HL-60/S4 treated with phorbol 12-myristate 13-acetate at 8.2 ng/mL for 4 days and 3 days (cell line): Measurements from ENCODE around the gene HEG1.

Source experiments
- in situ Hi-C: fragments of 300-500 bp; cut with MboI; formaldehyde crosslinking; loops from 2 replicates; pipeline ENCODE4 v1.15.0; 2022; ENCODE audit warnings: low sequenced_read_pairs

The HEG1 gene

DNA sequence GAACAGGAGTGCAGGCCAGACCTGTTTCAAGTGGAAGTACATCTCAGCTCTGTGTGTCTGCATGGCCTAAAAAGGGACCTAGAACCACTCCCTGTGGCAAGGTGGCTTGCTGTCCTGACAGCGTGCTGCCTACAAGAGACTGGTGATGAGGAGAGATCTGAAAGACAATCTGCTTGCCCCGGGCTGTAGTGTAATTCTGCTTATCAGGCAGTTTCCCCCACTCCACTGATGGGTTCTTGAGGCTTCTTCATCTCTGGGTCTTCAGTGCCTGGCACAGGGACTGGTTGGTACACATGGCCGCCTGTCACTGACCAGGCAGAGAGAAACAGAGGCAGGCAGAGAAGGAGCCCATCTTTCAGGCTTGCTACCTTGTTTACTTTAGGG lies 57.6 kb downstream of the HEG1 start:
- in situ Hi-C loops: loop anchor here (25.0 kb wide), 1 partner anchor 439 kb away; no protein-coding TSS in a partner anchor

DNA sequence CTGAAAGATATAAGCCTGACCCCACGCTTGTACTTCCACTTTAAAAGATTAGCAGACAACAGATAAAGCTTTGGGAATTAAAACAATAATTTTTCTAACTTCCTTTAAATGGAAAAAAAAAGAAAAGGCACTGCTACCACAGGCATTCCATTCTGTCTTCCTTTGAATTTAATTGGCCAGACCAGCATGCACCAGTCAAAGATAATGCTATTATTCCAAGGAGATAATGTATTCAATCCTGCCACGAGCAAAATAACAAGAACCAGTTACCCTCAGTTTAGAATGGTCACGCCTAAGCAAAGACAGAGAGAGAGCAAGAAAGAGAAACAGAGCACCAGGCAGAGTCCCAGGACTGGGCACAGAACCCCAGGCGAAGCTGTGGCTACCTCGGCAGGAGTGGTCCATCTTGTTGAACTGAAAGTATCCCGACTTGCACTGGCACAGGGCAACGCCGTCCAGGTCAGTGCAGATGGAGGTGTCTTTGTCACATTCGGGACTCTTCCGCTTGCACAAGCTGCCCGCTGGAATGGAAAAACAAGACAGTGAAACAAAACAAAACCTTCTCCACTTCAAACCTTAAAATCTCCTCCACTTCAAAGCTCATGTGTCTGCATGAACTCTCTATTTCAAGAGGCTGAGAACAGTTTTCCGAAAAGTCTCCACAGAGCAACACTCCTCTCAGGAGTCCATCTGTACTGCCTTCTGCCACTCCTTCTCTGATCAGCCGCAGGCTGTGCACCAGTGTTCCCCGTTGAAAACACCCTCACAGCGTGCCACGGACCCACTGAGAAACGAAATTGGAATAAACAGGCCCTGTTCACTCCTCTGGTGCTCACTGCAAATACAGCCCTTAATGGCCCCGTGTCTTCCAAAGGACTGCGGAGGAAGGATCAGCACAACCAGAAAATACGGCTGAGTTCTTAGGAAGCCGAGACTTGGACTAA lies 58.2 kb downstream of the HEG1 start:
- in situ Hi-C loops: loop anchor here (25.0 kb wide), 1 partner anchor 440 kb away; no protein-coding TSS in a partner anchor

DNA sequence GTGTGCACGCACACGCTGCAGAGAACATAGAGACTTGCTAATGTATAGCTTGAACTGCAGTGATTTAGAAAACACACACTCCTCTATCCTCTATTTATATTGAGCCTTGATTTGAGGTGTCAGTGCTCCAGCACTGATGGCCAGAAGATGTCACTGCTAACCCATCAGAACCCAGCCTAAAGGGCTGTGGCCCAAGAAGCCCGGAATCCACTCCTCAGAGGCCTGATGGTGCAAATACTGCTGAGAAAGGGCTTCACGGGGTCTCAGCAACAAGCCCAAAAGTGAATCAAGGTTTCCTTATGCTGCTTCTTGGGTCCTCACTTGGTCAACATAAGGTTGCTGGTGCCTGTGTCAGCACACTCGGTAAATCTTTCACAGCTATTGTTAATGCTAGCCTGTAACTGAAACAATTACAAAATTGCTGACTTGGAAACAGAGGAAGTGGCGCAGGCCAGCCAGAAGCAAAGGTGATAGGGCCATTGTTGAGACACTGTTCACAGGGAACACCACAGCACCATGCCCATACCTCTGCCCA lies 60.3 kb downstream of the HEG1 start:
- in situ Hi-C loops: loop anchor here (25.0 kb wide), 1 partner anchor 442 kb away; no protein-coding TSS in a partner anchor

DNA sequence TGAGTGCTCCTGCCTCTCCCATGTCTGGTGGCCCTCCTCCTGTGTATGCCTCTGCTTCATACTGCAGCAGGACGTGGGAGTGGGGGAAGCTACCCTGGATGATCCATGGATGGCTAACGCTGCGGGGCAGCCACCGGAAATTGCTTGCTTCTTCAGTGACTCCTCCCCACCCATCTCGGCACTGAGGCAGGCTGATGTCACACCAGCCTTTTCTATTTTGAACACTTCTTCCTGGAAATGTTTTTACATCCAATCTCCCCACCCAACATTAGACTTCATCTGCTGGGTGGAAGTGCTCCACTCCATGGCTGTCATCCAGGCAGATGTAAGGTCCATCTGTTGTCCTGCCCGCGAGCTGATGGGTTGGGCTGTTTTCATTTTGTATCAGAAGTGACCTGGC lies 62.3 kb downstream of the HEG1 start:
- in situ Hi-C loops: loop anchor here (25.0 kb wide), 1 partner anchor 444 kb away; no protein-coding TSS in a partner anchor

DNA sequence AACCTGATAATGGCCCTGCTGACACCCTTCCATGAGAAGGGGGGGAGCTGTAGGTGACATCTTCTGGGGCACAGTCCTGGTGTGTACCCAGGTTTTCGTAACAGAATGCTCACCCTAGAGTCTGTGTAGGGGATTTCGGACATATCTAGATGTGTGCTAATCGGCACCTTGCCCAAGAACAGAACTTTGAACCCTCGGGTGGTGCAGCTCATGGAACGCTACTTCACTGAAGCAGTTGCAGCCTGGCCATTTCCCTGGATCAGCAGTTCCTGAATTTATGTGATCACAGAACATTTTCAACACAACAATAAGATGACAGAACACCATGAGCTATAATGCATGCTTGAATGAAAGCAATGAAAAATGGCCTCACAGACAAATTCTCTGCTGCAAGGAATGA lies 63.8 kb downstream of the HEG1 start:
- in situ Hi-C loops: loop anchor here (25.0 kb wide), 1 partner anchor 445 kb away; no protein-coding TSS in a partner anchor

DNA sequence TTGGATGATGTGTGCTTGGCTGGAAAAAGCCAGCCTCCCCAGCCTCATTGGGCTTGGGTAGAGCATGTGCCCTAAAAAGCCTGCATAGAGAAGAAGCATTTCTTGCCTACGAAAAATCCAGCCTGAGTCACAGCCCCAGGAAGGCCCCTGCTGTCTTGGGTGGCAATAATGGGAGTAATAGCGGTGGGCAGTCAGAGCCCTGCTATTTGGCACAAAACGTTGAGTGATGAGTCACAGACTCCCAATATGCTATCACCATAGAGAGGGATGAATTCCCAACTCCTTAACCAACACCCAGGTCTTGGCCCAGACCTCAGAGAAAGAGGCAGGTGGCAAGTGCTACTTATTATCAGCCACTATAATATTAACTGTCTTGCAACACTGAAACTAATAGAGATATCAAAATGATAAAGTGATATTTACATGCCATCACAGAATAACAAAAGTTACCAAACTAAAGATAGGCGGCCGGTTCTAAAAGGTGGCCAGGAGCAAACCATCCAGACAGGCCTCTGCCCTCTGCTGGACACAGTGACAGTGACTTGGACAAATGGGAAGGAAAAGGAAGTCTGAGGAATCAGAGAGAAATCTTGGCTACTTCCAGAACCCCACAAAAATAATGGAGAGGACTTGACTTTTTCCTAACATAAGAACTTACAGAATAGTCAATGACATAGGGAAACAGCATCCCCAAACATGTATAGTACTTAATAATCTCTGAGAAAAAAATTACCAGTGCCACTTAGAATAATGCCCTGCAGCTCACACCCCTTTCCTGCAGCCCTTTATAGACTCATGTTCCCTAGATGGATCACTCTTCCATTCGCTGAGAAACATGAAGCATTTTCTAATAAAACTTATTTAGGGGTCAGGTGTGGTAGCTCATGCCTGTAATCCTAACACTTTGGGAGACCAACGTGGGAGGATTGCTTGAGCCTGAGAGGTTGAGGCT lies 69.3 kb downstream of the HEG1 start:
- in situ Hi-C loops: loop anchor here (25.0 kb wide), 1 partner anchor 451 kb away; no protein-coding TSS in a partner anchor

DNA sequence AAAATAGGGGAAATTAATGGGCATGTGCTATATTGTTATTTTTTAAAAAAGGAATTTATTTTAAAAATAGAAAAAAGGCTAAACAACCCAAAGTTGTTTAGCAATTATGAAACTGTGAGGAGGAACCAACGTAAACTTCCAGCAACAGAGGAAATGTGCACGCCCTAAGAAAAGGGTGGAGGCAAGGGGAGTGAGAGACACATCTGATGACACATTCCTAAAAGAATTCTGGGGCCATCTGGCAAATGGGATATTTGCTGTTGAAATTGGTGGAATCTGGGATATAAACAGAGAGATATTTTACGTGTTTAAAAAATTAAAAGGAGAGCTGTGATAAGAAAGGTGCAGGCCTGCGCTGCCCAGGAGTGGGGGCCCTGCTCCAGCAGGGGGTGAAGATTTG lies 70.4 kb downstream of the HEG1 start:
- in situ Hi-C loops: loop anchor here (25.0 kb wide), 1 partner anchor 452 kb away; no protein-coding TSS in a partner anchor

DNA sequence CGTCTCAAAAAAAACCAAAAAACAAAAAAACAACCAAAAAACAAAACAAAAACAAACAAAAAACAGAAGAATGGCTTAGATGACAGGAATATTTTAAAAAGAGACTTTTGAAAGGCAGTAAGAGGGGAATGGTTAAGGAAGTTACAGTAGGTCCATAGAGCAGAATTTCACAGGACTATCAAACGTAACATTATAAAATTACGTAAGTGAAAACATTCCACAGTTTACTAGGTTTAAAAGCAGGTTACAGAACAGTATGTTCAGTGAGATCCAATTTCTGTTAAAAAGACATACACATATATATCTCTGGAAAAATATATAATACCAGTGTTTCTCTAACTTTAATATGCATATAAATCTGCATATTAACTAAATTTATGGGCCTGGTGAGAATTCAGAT lies 71.0 kb downstream of the HEG1 start:
- in situ Hi-C loops: loop anchor here (25.0 kb wide), 1 partner anchor 453 kb away; no protein-coding TSS in a partner anchor

DNA sequence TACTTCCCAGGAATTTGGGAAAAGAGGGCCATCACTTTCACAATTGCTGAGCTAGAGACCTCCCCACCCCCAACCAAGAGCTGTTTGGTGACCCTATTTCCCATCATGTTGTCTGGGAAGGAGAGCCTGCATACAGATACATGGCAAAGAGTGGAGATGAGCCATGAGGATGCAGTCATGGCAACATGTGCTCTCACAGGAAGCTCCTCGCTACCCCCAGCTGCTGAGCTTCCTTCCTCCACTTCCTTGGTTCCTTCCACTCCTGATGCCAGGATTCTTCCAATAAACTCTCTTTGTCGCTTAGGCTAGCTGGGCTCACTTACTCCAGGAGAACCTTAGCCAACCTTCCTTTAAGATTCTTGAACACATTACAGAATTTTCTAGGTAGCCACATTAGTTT lies 72.9 kb downstream of the HEG1 start:
- in situ Hi-C loops: loop anchor here (25.0 kb wide), 1 partner anchor 454 kb away; no protein-coding TSS in a partner anchor

DNA sequence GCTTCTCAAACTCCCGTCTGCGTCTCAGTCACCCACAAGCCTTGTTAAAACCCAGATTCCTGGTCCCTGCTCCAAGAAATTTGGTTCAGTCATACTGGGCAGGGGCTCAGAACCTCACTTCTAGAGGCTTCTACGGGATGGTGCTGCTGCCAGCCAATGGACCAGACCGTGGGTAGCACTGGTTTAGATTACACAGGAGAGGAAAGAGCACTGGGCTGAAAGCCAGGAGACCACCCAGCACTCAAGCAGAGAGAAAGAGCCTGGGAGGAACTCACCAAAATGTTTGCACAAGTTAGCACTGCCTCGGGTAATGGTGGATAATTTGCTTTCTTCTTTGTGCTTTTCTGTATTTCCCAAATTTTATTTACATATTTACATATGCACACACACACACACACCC lies 74.3 kb downstream of the HEG1 start:
- in situ Hi-C loops: loop anchor here (25.0 kb wide), 1 partner anchor 456 kb away; no protein-coding TSS in a partner anchor

DNA sequence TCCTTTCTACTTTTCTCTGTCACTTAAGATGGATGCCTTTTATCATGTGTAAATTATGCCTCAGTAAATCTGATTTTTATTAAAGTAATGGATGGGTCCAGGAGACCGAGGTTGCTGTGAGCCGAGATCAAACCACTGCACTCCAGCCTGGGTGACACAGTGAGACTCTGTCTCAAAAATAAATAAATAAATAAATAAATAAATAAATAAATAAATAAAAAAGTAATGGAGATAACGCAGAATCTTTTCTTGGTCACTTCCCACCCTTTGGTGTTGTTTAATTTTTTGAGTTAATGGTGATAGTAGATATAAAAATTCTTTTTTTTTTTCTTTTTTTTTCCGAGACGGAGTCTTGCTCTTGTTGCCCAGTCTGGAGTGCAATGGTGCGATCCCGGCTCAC lies 77.2 kb downstream of the HEG1 start:
- in situ Hi-C loops: loop anchor here (25.0 kb wide), 1 partner anchor 459 kb away; no protein-coding TSS in a partner anchor

DNA sequence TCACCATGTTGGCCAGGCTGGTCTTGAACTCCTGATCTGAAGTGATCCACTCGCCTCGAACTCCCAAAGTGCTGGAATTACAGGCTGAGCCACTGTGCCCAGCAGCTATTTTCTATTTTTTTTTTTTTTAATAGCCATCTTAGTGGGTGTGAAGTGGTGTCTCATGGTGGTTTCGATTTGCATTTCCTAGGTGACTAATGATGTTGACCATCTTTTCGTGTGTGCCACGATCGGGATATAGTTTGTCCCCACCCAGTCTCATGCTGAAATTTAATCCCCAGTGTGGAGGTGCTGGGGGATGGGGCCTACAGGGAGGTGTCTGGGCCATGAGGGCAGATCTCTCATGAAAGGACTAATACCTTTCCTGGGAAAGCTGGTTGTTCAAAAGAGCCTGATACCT lies 79.4 kb downstream of the HEG1 start:
- in situ Hi-C loops: loop anchor here (25.0 kb wide), 1 partner anchor 461 kb away; no protein-coding TSS in a partner anchor

DNA sequence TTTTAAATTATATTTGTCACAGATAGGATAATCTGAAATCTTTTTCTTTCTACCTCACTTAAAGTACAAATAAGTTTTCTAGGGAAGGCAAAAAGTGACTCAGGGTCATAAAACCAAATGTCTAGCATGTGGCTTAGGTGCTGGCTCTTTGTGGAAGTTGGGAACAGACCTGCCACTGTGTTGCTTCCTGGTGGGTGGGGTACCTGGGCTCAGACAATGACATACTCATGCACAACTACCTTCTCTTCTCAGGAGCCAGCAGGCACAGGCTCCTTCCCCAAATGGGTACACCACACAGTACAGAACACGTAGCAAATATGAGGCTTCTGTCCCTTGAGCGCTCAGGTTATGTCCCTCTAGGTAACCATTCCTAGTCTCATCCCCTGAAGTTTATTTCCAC lies 81.1 kb downstream of the HEG1 start:
- in situ Hi-C loops: loop anchor here (25.0 kb wide), 1 partner anchor 463 kb away; no protein-coding TSS in a partner anchor

DNA sequence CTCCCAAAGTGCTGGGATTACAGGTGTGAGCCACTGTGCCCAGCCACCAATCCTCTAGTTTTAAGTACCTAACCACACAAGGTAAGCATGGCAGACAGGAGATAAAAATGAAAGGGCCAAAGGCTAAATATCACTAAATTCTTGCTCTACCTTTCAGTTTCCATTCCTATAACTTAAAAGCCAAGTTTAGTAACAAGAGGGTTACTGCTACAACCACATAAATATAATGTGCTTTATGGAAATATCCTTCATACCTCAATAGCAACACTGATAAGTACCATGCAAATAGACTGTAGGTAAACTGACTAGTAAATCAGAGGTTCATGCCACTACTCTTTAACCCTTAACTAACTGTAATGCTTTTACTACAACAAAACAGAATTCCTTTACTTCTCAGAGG lies 82.5 kb downstream of the HEG1 start:
- in situ Hi-C loops: no loop called here

DNA sequence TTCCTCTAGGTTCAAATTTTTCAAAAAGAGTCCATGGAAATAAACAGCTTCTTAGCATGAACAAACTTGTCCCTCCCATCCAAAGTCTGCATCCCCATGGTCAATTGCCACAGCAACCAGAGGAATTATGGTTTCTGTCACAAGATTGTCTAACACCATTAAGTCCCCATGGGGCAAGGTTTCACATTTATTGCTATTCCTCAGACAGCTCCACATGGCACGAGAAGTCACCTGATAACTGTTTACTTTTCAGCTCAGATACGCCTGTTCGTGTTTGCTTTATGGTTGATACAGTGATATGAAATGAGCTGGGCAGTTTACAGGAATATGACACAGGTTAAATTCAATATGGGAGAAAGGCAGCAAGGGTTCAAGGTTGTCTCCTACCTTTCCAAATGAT lies 83.3 kb downstream of the HEG1 start:
- in situ Hi-C loops: no loop called here

DNA sequence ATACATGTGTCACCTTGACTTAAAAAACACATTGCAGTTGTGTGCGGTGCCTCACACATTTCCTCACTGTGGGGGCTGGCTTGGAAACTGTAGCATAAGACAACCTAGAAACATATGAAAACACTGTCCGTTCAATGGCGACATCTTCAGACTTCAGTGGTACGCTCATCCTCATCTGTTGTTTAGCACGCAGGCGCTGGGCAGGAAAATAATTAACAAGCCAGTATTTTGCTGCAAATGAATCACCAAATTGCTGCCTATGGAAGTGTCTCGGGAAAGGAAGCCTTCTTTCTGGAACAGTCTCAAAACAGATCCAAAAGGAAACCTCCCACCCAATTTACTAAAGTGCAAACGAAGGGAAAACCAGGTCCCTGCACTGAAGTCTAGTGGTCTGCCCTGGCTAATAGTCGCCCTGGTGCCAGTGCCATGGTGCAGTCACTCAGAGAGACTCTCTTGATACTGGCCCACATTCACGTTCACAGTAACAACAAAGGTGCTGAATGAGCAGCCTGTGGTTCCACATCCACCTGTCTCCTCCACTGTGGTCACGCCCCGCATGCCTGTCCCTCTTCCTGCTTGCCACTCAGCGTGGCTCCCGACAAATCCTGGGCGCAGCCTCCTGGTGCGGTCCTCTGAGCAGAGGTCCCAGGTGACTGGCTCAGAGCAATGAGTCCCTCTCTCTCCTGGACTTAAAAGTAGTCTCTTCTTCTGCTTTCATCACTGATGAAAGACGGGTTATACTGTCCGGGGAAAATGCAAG lies 85.7 kb downstream of the HEG1 start:
- in situ Hi-C loops: no loop called here

DNA sequence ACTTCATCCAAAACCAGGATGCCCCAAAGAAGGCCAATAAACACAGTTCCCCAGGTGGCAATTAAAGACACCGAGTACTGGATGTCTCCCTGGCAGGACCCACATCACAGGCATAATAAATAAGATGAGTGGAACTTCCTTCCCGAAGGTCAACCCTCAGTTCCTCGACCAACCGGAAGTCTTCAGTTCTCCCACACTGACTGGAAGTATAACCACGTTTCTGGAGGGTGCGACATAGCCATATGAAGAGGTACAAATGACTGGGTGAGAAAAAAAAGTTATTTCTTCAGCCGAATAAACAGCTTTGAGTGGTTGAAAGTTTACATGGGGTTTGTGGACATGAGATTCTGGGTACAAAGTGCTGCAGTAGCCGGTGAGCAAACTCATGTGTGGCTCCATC lies 86.6 kb downstream of the HEG1 start:
- in situ Hi-C loops: no loop called here

DNA sequence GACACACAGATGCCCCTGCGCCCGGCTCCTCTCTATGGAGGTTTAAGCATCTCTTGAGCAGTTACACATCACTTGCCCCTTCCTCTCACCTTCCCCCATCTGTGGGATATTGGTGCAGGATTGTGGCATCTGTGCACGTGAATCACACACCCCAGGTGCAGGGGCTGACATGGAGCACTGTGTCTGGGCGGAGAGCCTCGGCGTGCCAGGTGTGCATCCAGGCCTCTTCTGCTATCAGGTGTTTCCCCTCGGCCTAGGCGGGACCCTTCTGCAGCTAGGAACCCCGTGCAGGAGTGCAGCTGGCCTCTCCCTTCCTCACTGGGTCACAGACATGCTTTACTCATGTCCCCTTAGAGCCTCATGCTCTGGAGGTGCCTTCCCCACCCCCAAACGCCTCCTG lies 87.8 kb downstream of the HEG1 start:
- in situ Hi-C loops: no loop called here

DNA sequence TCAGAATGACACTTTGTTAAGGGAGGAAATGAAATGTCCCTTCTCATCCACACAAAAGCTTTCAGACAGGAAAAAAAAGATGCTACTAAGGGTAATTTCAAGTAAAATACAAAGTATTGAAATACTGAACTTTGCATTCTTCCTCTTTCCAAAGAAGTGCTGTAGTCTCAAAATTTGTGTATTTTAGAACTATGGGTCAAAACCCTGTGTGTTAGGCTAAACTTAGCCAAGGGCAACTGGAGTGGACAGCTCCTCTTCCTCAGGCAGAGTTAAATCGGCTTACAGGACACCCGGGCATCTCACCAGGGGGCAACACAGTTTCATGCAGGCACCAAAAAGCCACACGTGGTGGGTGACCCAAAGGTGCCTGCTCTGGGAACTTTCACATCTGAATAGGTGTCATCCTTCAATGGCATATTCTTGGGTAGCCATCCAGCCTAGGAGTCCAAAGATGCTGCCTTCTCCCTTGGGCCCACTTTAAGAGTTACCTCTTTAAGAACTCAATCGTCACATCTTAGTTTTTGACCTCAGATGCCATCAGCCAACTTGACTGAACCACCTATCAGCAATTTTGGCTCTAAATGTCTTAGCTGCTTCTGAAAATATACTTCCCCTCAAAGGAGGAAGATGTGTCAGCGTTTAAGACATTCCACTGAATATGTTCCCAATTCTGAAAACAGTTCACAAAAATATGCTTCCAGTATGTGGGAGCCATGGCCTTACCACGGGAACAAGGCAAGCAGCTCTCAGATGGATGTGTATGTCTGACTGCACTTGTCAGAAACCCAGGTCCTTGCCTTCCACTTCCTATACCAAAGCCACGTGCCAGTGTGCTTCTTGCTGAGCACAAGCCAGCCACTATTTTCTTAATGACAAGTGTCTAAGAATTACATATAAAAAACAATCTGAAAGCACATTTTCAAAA lies 89.0 kb downstream of the HEG1 start:
- in situ Hi-C loops: no loop called here
